DMS53 (cell line): ENCODE results near the gene EYA3.
A peak's percentile ranks its signal among the peaks of the same experiment; 100 is the strongest.

ENCODE experiments used
- DNase-seq: peaks from one replicate; lab custom pipeline; 2025; lab: John Stamatoyannopoulos, UW

EYA3 gene

DNA sequence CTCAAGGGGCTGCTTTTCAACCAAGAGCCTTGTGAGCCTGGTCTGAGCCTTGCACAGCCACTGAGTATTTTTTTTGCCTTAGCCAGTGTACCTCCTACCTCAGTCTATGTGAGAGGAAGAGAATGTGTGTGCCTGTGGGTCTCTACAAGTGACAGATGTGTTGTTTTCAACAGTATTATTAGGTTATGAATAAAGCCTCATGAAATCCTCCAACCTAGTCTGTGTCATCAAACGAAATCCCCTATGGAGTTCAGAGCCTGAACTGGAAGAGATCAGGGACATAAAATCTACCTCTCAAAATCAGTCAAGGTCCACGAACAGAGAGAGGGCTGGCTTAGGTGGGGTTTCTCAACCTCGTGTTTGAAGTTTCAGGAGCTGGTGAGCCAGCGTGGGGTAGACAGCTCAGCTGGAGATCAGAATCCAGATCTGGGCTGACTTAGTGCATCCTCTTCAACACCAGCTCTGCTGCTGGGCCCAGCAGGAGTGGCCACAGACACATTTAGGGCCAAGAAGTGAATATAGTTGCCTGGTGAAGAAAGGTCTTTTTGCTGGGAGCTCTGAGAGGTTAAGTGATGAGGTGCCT is 120.4 kb downstream of the EYA3 start:
- DNase-seq: no peak

DNA sequence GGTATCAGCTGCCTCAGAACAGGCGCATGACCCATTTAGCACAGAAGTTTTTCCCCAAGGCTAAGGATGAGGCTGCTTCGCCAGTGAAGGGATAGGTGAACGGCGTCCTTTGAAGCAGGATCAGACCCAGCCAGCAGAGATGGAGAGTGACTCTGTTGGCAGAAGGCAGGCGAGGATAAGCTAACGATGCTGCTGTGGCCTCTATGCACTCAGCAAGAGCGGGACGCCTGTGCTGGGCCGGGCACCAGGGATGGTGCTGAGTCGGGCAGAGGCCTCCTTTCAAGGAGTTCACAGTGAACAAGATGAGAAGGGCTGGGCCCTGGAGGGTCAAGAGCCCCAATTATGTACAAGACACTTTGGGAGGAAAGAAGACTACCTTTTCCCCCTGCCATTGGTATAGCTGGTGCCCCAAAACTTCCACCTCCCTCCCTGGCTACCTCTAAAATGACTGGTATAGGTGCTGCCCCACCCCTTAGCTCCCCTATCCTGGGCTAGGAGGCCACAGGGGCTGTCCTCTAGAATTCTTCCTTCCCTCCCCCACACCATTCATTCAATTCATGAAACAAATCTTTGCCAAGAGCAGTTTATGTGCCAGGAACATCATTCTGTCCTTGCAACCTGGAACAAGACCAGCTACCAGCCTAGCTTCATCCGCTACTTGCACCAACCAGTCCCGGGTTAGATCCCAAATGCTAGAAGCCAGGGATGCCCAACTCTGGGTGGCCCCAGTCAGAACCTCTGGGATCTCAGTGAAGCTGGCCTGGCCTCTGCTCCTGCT is 121.1 kb downstream of the EYA3 start:
- no peak for DNase-seq

DNA sequence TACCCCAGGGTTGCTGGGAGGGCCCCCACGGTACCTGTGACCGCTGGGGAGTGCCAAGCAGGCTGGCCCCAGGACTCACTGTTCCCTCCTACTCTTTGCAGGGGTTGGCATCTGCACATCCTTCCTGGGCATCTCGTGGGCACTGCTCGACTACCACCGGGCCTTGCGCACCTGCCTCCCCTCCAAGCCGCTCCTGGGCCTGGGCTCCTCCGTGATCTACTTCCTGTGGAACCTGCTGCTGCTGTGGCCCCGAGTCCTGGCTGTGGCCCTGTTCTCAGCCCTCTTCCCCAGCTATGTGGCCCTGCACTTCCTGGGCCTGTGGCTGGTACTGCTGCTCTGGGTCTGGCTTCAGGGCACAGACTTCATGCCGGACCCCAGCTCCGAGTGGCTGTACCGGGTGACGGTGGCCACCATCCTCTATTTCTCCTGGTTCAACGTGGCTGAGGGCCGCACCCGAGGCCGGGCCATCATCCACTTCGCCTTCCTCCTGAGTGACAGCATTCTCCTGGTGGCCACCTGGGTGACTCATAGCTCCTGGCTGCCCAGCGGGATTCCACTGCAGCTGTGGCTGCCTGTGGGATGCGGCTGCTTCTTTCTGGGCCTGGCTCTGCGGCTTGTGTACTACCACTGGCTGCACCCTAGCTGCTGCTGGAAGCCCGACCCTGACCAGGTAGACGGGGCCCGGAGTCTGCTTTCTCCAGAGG is 121.9 kb downstream of the EYA3 start:
- peak; percentile 35 for DNase-seq

DNA sequence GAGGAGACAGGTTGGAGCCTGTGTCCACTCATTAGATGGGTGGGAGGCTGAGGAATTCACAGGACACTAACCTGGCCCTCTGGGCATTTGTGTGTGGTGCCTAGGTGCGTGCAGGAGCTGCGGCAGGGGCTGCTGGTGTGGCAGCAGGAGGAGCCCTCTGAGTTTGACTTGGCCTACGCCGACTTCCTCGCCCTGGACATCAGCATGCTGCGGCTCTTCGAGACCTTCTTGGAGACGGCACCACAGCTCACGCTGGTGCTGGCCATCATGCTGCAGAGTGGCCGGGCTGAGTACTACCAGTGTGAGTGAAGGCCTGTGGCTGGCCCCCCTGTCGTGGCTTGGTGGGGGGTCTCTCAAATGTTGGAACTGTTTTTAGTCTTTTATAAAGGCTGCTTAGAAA is 125.0 kb downstream of the EYA3 start:
- no peak for DNase-seq

DNA sequence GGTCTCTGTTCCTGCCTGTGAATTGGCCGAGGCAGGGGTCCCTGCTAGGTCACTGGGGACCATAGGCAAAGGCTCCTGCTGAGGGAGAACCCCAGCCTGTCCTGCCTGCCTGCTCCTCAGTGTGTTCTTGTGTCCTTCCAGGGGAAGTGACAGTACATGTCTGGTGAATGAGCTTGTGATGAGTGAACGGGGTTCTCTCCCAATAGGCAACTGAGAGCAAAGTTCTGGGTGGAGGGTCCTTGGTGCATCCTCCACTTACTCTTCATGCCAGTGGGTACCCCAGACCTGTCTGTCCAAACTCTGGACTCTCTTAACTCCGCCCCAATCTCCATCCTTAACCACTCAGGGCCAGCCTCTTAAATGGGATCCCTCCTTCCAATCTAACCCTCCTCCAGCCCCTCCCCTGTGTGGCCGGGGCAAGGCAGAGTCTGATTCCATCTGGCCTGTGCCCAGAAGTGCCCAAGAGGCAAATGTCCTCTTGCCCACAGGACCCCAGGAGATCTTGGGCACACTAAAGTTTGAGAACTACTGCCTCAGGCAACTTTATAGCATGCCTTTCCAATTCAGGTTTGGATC is 126.7 kb downstream of the EYA3 start:
- no peak for DNase-seq

DNA sequence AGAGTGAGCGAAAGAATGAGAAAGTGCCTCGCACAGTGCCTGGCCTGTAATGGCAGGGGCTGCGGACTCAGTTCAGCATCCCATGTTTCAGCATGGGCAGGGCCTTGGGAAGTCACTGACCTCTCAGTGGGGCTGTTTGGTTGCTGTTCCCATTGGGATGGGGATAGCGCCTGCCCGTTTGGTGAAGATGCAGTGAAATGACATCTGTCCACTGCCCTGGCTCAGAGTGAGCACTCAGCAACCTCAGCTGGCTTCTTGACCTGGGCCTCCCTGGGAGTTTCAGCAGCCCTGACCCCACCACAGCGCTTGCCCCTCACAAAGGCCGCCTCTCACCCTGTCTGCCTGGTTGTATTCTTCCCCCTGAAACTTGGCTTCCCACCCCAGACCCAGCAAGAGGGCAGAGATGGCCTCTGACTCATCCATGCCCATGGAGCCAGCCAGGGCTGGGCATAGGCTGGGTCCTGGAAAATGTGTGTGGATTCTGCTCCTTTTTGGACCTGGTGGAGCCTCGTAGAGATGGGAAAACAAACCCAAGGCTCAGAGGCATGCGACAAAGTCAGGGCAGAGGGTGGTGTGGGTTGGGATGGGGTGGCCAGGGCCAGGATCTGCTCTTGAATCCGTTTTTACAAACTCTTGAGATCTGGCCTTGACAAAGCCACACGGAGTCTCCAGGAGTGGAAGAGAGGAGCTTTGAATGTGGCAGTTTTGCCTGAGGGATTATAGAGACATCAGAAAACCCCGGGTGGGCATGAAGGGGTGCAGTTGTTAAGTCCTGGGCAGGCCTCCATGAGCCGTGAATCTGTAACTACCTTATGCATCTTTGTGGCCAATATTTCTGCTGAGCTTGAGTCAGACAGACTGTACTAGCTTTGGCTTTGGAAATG is 127.4 kb downstream of the EYA3 start:
- DNase-seq: peak; percentile 39

DNA sequence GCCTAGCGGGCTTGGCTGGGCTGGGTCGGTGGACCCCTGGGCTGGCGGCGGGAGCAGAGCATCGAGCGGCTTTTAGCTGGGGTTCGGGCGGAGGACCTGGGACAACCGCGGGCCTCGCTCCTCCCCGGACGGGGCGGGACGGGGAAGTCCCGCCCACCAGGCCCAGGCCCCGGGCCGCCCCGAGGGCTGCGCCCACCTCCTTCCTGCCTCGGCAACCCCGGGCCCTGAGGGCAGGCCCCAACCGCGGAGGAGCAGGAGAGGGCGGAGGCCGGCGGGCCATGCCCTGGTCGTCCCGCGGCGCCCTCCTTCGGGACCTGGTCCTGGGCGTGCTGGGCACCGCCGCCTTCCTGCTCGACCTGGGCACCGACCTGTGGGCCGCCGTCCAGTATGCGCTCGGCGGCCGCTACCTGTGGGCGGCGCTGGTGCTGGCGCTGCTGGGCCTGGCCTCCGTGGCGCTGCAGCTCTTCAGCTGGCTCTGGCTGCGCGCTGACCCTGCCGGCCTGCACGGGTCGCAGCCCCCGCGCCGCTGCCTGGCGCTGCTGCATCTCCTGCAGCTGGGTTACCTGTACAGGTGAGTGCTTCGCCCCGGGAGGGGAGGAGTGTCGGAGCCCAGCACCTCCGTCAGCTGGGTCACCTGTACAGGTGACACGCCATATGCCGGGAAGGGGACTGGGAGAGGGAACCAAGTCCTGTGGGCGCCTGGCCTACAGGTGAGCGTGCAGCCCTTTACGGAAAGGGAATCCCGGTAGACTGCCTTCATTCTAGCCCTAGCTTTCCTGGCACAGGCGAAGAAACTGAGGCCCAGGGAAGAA is 128.4 kb downstream of the EYA3 start, which contains the start of gene XKR8:
XKR8 (plus strand) TSS at position 182 of the 812 bp plus-strand sequence; CDS start at position 279, 97 bp downstream.
- DNase-seq: peak; percentile 97

DNA sequence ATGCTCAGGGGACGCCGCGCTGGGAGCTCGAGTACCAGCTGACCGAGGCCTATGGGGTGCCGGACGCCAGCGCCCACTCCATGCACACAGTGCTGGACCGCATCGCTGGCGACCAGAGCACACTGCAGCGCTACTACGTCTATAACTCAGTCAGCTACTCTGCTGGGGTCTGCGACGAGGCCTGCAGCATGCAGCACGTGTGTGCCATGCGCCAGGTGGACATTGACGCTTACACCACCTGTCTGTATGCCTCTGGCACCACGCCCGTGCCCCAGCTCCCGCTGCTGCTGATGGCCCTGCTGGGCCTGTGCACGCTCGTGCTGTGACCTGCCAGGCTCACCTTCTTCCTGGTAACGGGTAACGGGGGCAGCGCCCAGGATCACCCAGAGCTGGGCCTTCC is 129.9 kb downstream of the EYA3 start:
- peak; percentile 26 for DNase-seq

DNA sequence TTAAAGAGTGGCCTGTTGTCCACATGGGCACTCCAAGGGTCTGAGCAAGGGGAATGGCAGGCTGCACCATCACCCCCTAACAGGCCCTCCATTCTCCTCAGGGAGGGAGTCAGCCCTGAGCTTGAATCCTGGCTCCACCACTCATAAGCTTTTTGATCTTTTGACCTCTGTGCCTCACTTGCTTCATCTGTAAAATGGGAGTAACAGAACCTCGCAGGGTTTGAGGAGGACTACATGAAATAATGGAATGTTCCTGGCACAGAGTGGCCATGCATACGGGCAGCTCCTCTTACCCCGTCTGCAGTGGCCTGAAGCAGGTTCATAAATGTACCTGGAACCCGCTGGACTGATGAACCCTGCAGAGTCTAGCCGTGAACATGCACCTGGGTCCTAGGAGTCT is 130.8 kb downstream of the EYA3 start:
- no peak for DNase-seq

DNA sequence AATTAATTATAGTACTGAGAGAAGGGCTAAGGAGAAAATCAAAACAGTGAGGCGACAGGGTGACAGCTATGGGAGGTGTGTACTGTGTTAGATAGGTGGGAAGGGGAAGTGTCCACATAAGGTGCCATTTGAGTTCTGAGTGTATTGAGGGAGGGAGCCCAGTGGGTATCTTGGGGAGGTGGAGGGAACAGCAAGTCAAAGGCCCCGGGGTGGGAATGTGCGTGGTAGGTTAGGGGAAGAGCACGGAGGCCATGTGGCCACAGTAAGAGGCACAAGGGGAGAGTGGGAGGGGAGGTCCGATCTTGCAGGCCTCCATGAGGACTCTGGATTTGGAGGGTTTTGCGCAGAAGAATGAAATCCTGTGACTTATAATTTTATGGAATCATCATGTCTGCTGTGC is 131.6 kb downstream of the EYA3 start:
- no peak for DNase-seq

DNA sequence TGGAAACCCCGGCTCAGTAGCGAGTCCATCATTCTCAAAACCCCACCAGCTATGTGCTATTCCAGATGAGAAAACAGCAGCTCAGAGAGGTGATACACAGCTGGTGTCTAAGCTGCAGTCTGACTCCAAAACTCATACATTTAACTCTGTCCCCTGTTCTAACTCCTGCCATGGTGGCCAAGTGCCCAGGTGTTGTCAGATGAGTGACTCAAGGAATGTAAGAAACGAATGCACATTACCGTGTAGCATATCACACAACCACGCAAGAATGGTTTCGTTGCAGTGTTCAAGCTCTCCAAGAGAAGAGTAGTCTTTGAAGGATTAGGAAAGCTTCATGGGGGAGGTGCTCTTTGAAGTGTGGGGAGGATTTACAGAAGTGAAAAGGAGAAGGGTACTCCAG is 133.3 kb downstream of the EYA3 start:
- DNase-seq: no peak

DNA sequence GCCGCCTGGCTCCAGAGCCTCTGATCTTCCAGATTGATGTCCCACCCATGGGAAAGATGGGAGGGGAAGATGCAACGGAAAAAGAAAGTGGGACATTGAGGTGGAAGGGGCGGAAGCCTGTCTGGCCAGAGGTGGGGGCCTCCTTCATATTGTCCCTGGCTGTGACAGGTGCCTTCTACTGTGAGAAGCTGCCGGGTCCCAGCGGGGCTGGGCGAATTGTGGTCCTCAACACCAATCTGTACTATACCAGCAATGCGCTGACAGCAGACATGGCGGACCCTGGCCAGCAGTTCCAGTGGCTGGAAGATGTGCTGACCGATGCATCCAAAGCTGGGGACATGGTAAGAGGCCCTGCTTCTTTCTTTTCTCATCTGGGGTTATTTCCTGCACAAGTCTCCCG is 134.2 kb downstream of the EYA3 start:
- DNase-seq: no peak

DNA sequence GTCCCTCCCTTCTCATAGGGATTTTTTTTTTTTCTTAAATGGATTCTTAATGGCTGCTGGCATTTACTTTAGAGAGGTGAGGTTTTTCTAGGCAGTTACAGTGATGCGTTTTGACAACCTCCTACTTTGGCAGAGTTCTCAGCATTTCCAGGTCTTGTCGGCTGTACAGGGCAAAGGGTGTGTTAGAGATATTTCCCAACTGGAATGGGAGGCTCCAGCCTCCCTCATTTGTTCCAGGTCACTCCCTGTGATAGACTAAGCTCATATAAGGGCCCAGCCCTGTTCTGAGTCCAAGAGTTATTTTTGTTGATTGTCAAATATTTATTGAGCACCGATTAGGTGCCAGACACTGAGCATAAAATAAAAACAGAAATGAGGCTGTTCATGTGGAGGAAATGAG is 136.3 kb downstream of the EYA3 start:
- no peak for DNase-seq

DNA sequence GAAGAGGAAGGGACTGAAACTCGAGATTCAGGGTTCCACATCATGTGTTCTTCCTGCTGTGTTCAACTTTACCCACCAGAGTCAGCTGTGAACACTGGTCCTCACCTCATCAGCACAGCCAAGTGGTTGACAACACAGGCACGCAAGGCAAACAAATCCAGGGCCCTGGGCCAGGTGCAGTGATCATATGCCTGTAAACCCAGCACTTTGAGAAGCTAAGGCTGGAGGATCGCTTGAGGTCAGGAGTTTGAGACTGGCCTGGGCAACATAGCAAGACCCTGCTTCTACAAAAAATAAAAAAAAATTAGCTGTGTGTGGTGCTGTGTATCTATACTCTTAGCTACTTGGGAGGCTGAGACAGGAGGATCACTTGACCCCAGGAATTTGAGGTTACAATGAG is 137.0 kb downstream of the EYA3 start:
- peak; percentile 45 for DNase-seq

DNA sequence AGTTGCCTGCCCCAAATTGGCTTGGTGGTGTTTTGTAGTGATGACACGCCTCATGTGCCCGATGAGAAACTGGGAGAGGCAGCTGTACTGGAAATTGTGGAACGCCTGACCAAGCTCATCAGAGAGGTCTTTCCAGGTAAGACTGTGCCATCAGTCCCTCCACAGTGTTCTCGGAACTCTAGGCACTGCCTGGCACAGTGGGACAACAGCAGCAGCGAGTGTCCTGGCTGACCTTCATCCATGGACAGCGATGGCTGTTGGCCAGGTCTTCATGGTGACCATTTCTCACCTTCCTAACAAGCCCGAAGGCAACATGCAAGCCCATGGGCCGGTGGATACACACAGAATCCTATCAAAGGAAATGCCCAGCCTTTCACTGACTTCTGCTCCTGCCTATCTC is 139.4 kb downstream of the EYA3 start:
- DNase-seq: no peak

DNA sequence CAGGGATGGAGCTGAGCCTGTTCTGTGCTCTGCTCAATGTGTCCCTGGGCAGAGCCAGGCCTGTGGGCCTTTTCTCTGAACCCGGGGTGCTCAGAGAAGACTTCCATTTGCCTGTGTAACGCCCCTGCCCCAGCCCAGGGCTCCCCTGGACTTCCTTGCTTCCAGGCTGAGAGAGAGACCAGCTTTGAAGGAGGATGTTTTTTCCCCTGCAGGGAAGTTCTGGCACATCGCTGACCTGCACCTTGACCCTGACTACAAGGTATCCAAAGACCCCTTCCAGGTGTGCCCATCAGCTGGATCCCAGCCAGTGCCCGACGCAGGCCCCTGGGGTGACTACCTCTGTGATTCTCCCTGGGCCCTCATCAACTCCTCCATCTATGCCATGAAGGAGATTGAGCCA is 143.4 kb downstream of the EYA3 start:
- DNase-seq: no peak

DNA sequence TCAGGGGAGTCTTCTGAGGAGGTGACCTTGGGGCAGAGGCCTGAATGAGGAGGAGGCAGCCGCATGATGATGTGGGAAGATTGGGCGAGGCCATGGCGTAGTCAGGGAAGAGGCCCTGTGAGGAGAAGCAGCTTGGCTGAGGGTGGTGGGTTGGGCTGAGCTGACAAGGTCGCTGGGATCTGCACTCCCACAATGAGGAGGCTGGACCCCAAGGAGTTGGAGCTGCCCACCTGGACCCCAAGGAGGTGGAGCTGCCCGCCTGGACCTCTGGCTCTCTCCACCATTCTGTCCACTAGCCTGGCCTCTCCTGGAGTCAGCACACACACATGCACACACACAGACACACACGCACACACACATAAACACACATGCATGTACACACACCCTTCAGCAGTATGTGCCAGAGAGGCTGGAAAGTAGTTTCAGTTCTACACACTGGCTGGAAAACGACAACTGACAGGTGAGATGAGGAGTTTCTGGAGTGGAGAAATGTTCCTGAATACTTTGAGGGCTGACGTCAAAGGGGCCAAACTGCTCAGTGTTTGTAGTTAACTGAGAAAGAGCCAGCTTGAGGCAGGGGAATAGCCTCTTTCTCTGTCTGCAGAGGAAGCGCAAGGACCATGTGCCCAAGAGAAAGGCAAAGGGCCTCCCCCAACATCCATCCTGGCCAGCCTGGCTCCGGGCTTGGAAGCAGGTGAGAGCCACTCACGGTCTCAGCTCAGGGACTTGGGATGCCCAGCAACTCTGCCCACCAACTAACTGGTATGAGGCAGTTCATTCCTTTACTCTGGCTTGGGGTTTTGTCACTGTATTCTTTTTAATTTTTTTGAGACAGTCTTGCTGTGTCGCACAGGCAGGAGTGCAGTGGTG is 146.5 kb downstream of the EYA3 start:
- no peak for DNase-seq

DNA sequence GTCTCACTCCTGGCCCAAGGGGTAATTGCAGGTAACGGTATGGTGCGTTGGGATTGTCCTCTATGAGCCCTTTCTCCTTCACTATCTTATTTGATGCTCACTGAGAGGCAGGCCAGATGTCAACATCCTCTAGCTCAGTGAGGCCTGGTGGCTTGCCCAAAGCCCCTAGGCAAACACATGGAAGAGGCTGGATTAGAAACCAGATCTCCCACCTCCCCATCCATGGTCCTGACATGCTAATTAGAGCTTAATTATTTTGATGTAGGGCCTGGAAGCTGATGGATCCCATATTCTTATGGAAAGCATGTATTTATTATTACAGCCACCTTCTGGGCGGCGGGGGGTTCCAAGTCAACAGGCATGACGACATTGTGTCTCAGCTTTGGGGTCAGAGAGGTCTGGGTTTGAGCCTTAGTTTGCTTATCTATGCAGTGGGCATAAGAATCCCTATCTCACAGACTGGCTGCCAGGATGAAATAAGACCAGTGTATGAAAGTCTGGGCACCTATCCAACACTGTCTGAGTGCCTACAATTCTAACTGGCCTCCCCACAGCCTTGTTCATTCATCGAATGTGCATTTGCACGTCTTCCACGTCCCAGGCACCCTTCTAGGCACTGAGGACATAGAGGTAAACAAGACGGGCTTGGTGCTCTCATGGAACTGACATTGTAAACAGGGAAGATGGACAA is 147.4 kb downstream of the EYA3 start:
- no peak for DNase-seq

DNA sequence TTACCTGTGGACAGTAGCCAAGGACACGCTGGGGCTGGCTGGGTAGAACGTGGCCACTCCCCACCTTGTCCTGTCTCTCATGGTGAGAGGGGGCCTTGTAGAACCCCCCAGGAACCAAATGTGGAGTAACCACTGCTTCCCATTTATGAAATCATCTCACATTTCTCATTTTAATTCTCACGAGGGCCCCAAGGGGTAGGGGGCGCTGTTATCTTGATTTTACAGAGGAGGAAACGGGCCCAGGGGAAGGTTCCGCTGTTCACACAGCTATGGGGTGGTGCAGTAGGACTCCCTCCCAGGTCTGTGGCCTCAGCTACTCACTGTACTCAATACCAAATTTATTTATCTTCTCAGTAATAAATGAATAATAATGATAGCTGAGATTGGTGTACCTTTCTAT is 148.1 kb downstream of the EYA3 start:
- peak; percentile 50 for DNase-seq
